ENCODE data around the gene SRD5A1.

SRD5A1 gene

DNA sequence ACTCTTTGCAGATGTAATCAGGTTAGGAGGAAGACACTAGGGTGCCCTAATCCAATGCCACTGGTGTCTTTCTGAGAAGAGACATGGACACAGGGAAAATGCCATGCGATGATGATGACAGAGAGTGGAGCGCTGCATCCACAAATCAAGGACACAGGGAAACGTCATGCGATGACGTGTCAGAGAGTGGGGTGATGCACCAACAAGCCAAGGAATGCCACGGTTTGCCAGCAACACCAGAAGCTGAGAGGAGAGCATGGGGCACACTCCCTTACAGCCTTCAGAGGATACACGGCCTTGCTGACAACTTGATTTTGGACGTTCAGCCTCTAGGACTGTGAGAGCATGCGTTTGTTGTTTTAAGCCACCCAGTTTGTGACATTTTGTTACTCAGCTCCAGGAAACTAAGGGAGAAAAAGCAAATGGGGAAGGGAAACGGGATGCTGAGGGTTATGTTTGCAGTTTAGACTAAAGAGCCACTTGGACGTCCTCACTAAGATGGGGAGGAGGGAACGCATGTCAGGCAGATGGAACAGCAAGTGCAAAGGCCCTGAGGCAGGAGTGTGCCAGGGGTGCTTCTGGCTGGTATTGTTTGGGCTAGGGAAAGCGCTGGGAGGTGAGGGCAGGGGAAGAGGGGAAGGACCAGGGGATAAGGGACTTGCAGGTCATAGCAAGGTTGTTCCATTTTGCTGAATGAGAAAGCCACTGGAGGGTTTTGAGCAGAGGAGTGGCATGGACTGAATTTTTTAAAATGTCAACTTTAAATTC lies 77.5 kb downstream of the SRD5A1 start:
- no peak overlapping the region for H3K4me3 ChIP-seq (ENCODE audit: control insufficient read depth, low read depth, low read length)
- TF ChIP-seq, protein P1, sequence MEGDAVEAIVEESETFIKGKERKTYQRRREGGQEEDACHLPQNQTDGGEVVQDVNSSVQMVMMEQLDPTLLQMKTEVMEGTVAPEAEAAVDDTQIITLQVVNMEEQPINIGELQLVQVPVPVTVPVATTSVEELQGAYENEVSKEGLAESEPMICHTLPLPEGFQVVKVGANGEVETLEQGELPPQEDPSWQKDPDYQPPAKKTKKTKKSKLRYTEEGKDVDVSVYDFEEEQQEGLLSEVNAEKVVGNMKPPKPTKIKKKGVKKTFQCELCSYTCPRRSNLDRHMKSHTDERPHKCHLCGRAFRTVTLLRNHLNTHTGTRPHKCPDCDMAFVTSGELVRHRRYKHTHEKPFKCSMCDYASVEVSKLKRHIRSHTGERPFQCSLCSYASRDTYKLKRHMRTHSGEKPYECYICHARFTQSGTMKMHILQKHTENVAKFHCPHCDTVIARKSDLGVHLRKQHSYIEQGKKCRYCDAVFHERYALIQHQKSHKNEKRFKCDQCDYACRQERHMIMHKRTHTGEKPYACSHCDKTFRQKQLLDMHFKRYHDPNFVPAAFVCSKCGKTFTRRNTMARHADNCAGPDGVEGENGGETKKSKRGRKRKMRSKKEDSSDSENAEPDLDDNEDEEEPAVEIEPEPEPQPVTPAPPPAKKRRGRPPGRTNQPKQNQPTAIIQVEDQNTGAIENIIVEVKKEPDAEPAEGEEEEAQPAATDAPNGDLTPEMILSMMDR (conservative IDR thresholded peaks at IDR 0.05; ENCODE audit: control insufficient read depth, insufficient read depth, low read depth, low read length), result no peak
- DNase-seq (ENCODE audit: low read depth), result no peak

DNA sequence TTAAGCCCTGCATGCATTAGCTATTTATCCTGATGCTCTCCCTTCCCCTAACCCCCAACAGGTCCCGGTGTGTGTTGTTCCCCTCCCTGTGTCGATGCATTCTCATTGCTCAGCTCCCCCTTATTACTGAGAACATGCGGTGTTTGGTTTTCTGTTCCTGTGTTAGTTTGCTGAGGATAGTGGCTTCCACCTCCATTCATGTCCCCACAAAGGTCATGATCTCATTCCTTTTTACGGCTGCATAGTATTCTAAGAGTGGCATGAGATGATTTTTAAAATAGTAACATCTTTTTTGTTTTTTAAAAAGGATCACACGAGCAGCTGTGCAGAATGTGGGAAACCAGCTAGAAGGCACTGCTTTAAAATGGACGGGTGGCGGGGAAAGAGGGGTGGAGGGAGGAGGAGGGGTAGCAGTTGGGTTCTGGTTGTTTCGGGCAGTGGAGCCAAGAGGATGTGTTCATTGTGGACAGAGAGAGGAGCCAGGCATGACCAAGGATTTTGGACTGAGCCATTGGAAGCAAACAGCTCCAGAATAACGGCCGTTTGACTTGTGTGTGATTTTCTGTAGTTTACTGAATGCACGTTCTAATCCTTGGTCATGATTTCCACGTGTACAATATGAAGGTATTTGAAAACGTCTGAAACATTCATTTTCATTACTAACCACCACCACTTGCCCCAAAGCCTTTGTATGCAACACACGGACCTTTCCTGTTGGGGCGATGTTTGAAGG lies 78.3 kb downstream of the SRD5A1 start:
- peak overlapping the region; percentile 63 for H3K4me3 ChIP-seq (ENCODE audit: control insufficient read depth, low read depth, low read length)

DNA sequence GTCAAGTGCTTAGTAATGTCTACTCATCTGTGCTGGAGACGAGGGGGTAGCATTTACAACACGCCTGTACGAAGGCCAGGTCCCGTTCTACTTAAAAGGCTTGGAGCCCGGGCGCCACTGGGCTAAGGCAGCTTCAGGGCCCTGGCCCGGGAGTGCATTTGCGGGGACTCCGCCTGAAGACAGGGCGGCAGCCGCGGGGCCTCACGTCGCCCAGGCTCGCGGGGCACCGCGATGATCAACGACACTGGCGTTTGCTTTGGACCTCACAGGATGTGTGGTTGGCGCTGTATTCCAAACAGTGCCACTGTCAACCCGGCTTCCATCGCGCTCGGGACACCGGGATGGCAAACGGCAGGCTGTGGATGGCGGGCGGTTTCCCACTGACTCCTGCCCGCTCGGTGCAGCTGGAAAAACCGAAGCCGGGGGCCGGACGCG lies 78.9 kb downstream of the SRD5A1 start:
- TF ChIP-seq, protein P1 (conservative IDR thresholded peaks at IDR 0.05; ENCODE audit: control insufficient read depth, insufficient read depth, low read depth, low read length), result no peak
- no peak for DNase-seq (ENCODE audit: low read depth)

More for the DNA sequence above, 78.3 kb downstream of the SRD5A1 start:
- TF ChIP-seq, protein P1 (conservative IDR thresholded peaks at IDR 0.05; ENCODE audit: control insufficient read depth, insufficient read depth, low read depth, low read length), result peak; percentile 16
- peak; percentile 75 for DNase-seq (ENCODE audit: low read depth)

DNA sequence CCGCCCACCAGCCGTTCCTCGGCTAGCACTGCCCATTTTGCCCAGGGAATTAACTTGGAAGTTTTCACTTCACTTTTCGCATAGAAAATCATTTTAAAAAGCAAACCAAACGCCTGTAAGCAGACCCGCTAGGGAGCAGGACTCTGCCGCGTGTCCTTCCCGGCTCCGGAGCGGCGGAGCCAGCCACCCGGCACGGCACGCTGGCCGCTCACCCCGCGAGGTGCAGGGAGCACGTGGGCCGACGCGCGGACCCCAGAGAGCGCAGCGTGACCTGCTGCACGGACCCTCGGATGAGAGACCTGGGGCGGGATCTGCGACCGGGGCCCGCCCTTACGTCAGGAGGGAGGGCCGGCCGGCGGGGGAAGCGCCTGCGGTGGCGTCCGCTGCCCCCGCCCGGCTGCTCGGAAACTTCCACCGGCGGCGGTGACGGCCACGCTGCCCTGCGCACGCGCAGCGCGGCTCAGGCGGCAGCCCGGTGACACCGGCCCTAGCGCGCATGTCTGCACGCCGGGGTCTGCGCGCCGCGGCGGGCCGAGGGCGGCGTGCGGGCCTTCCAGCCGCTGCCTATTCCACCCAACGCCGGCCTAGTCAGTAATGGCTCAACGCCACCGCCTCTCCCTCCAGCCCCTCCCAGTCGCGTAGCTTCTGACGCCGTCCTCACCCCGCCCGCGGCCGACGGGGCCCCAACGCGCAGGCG lies 79.5 kb downstream of the SRD5A1 start:
- TF ChIP-seq, protein P1 (conservative IDR thresholded peaks at IDR 0.05; ENCODE audit: control insufficient read depth, insufficient read depth, low read depth, low read length), result no peak
- peak overlapping the region; percentile 63 for H3K4me3 ChIP-seq (ENCODE audit: control insufficient read depth, low read depth, low read length)
- DNase-seq (ENCODE audit: low read depth), result peak; percentile 93

More for the DNA sequence above, 78.9 kb downstream of the SRD5A1 start:
- H3K4me3 ChIP-seq (ENCODE audit: control insufficient read depth, low read depth, low read length), result peak overlapping the region; percentile 63

DNA sequence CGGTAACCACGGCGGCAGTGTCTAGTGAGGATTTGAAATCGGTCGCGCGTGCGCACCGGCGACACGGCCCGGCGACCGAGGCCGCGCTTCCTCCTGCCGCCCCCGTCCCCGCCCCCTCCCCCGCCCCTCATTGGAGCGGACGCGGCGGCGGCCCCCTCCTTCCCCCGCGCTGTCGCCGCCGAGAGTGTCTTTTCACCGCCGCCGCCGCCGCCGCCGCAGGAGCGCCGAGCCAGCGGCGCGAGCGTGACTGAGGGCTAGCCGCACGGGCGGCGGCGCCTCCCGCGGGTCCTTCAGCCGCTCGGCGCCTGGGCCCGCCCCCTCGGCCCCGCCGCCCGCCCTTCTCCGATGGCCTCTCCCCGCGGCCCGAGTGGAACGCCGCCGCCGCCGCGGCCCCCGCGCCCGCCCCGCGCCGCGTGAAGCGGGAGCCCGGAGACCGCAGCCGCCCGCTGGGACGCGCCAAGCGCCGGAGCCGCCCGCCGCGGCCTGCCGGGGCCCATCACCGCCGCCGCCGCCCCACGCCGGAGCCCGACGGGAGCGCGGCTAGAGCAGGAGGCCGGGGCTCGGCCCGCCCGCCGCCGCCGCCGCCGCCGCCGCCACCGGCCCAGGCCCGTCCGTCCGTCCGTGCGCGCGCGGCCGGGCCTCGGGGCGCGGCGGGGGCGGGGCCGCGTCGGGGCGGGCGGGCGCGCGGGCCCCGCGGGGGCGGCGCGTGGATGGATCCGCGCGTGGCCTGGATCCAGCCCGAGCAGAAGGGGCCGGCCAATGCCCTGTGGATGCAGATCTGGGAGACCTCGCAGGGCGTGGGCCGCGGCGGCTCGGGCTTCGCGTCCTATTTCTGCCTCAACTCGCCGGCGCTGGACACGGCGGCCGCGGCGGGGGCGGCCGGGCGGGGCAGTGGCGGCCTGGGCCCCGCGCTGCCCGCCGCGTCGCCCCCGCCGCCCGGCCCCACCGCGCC lies 80.3 kb downstream of the SRD5A1 start, which contains the start of gene TENT4A:
Gene TENT4A, plus strand, starts transcription at position 159 of the 952 bp plus-strand sequence. Its CDS starts 552 bp downstream, at position 711.
- peak within 1 kb of the TSS; percentile 83 for H3K4me3 ChIP-seq (ENCODE audit: control insufficient read depth, low read depth, low read length)
- DNase-seq (ENCODE audit: low read depth), result no peak
- TF ChIP-seq, protein P1 (conservative IDR thresholded peaks at IDR 0.05; ENCODE audit: control insufficient read depth, insufficient read depth, low read depth, low read length), result no peak

Measured in fibroblast of mammary gland (primary cell).